Trophoblast cell (in vitro differentiated cells and primary cell): ENCODE measurements around the gene HPD.

Experiments
- DNase-seq, 2 donors: peaks; one replicate each; pipeline ENCODE4 v3.0.0-alpha.2; 2016
- H2AFZ ChIP-seq: 2 replicates; pipeline ENCODE4 v1.6.1; 2013; ENCODE audit warnings: low read length, moderate library complexity, mild to moderate bottlenecking; ENCODE audit not compliant: insufficient read depth, poor library complexity
- H2AK5ac ChIP-seq: 2 replicates; pipeline ENCODE4 v1.6.1; 2013; ENCODE audit warnings: mild to moderate bottlenecking, low read length
- H2BK120ac ChIP-seq: 2 replicates; pipeline ENCODE4 v1.6.1; 2013; ENCODE audit warnings: low read length, mild to moderate bottlenecking, moderate library complexity; ENCODE audit not compliant: insufficient read depth, poor library complexity
- H2BK12ac ChIP-seq: 2 replicates; pipeline ENCODE4 v1.6.1; 2013; ENCODE audit warnings: mild to moderate bottlenecking, low read length, moderate library complexity
- H2BK5ac ChIP-seq: 2 replicates; pipeline ENCODE4 v1.6.1; 2013; ENCODE audit warnings: low read length, low read depth, moderate library complexity, mild to moderate bottlenecking; ENCODE audit not compliant: poor library complexity
- H3K14ac ChIP-seq: 2 replicates; pipeline ENCODE4 v1.6.1; 2013; ENCODE audit warnings: mild to moderate bottlenecking, low read length
- H3K18ac ChIP-seq: 2 replicates; pipeline ENCODE4 v1.6.1; 2013; ENCODE audit warnings: mild to moderate bottlenecking, low read length
- H3K23ac ChIP-seq: 2 replicates; pipeline ENCODE4 v1.6.1; 2013; ENCODE audit warnings: low read length
- H3K27ac ChIP-seq: 2 replicates; pipeline ENCODE4 v1.5.1; 2013; ENCODE audit warnings: low read depth, mild to moderate bottlenecking, inconsistent platforms, low read length, moderate library complexity
- H3K27me3 ChIP-seq: 2 replicates; pipeline ENCODE4 v1.6.1; 2013; ENCODE audit warnings: inconsistent platforms, mild to moderate bottlenecking, low read length, moderate library complexity; ENCODE audit not compliant: insufficient read depth
- H3K36me3 ChIP-seq, 2 experiments: 1 replicate in 1 of 2; 2 replicates in 1 of 2; pipeline ENCODE4 v1.6.1; 2013; ENCODE audit warnings: low read length in 2 of 2, mild to moderate bottlenecking in 2 of 2, moderate library complexity in 1 of 2; ENCODE audit not compliant: insufficient read depth in 2 of 2, control insufficient read depth in 1 of 2
- H3K4ac ChIP-seq: 2 replicates; pipeline ENCODE4 v1.6.1; 2013; ENCODE audit warnings: low read depth, mild to moderate bottlenecking, low read length, moderate library complexity
- H3K4me1 ChIP-seq, 2 experiments: 1 replicate in 1 of 2; 2 replicates in 1 of 2; pipeline ENCODE4 v1.6.1; 2013; ENCODE audit warnings: low read length in 2 of 2, mild to moderate bottlenecking in 2 of 2, moderate library complexity in 1 of 2; ENCODE audit not compliant: insufficient read depth in 2 of 2, control insufficient read depth in 1 of 2
- H3K4me2 ChIP-seq: 2 replicates; pipeline ENCODE4 v1.6.1; 2013; ENCODE audit warnings: inconsistent platforms, mild to moderate bottlenecking, low read length, moderate library complexity
- H3K4me3 ChIP-seq: 2 replicates; pipeline ENCODE4 v1.5.1; 2013; ENCODE audit warnings: mild to moderate bottlenecking, low read depth, low read length, inconsistent platforms
- H3K79me1 ChIP-seq: one replicate; pipeline ENCODE4 v1.6.1; 2013; ENCODE audit warnings: low read length
- H3K79me2 ChIP-seq: 2 replicates; pipeline ENCODE4 v1.6.1; 2013; ENCODE audit warnings: low read length, mild to moderate bottlenecking; ENCODE audit not compliant: control insufficient read depth, insufficient read depth, poor library complexity
- H3K9ac ChIP-seq: 2 replicates; pipeline ENCODE4 v1.6.1; 2013; ENCODE audit warnings: mild to moderate bottlenecking, low read length
- H3K9me3 ChIP-seq: 2 replicates; pipeline ENCODE4 v1.6.1; 2013; ENCODE audit warnings: low read depth, mild to moderate bottlenecking, control low read depth, inconsistent platforms, low read length; ENCODE audit not compliant: insufficient read depth
- H4K12ac ChIP-seq: 2 replicates; pipeline ENCODE4 v1.6.1; 2013; ENCODE audit warnings: low read depth, mild to moderate bottlenecking, low read length, moderate library complexity
- H4K8ac ChIP-seq: 2 replicates; pipeline ENCODE4 v1.6.1; 2013; ENCODE audit warnings: low read depth, mild to moderate bottlenecking, low read length, moderate library complexity
- H4K91ac ChIP-seq: one replicate; pipeline ENCODE4 v1.6.1; 2013; ENCODE audit warnings: low read depth, mild to moderate bottlenecking, low read length, moderate library complexity
- WGBS: extraction: QIAGEN DNeasy Blood & Tissue Kit; methylation state at CpG from one replicate; pipeline ENCODE4 v1.1.7; 2013; ENCODE audit warnings: missing lambda C conversion rate; ENCODE audit not compliant: insufficient read length, insufficient coverage; ENCODE audit errors: extremely low coverage; 5-methylcytosine and 5-hydroxymethylcytosine counted together

The HPD gene

GRCh38 chr12:121874071-121874470, 15.4 kb upstream of the HPD start:
- no peak overlapping the region for H3K9ac ChIP-seq
- no peak overlapping the region for H3K4me2 ChIP-seq
- no peak overlapping the region for H3K23ac ChIP-seq
- H3K27ac ChIP-seq, result no peak overlapping the region
- no peak overlapping the region for H2BK12ac ChIP-seq
- H4K12ac ChIP-seq, result no peak overlapping the region
- peaks cover 0 to 2% of the 10 kb centered on the region in 2 experiments for H3K4me1 ChIP-seq
- H2BK5ac ChIP-seq, result no peak overlapping the region
- DNase-seq, result no peak
- no peak overlapping the region for H3K18ac ChIP-seq
- no CpG with 5 or more reads among the region's 6 CpGs for WGBS
- no peaks in the 10 kb centered on the region for H3K79me2 ChIP-seq
- H3K36me3 ChIP-seq, result no peaks in the 10 kb centered on the region
- H4K8ac ChIP-seq, result no peak overlapping the region
- H2BK120ac ChIP-seq, result no peak overlapping the region
- H2AK5ac ChIP-seq, result no peak overlapping the region
- H4K91ac ChIP-seq, result no peak overlapping the region
- no peak overlapping the region for H2AFZ ChIP-seq
- H3K14ac ChIP-seq, result no peak overlapping the region
- H3K9me3 ChIP-seq, result no peaks in the 10 kb centered on the region
- H3K27me3 ChIP-seq, result no peaks in the 10 kb centered on the region
- no peak overlapping the region for H3K4me3 ChIP-seq
- H3K4ac ChIP-seq, result no peak overlapping the region
- H3K79me1 ChIP-seq, result no peaks in the 10 kb centered on the region

- no peak overlapping the region for H2BK5ac ChIP-seq
- H3K27me3 ChIP-seq, result no peaks in the 10 kb centered on the region
- H3K9ac ChIP-seq, result no peak overlapping the region
- no CpG with 5 or more reads among the region's 6 CpGs for WGBS
- H3K36me3 ChIP-seq, result no peaks in the 10 kb centered on the region
- H4K12ac ChIP-seq, result no peak overlapping the region
- H2BK120ac ChIP-seq, result no peak overlapping the region
- H4K8ac ChIP-seq, result no peak overlapping the region
- peaks cover 0 to 2% of the 10 kb centered on the region in 2 experiments for H3K4me1 ChIP-seq
- no peak overlapping the region for H3K4me3 ChIP-seq
- no peak for DNase-seq
- no peak overlapping the region for H3K14ac ChIP-seq
- H3K4ac ChIP-seq, result no peak overlapping the region
- H3K79me2 ChIP-seq, result no peaks in the 10 kb centered on the region
- no peak overlapping the region for H2AK5ac ChIP-seq
- H3K4me2 ChIP-seq, result no peak overlapping the region
- no peak overlapping the region for H3K27ac ChIP-seq
- no peak overlapping the region for H2BK12ac ChIP-seq
- no peak overlapping the region for H2AFZ ChIP-seq
- H3K9me3 ChIP-seq, result no peaks in the 10 kb centered on the region
- H3K79me1 ChIP-seq, result no peaks in the 10 kb centered on the region
- H3K23ac ChIP-seq, result no peak overlapping the region
- no peak overlapping the region for H4K91ac ChIP-seq
- H3K18ac ChIP-seq, result no peak overlapping the region
Measured at GRCh38 chr12:121873216-121873569, 14.5 kb upstream of the HPD start.

GRCh38 chr12:121872546-121873215, 14.0 kb upstream of the HPD start:
- H2BK12ac ChIP-seq, result no peak overlapping the region
- no peaks in the 10 kb centered on the region for H3K36me3 ChIP-seq
- no peak overlapping the region for H3K4ac ChIP-seq
- no peak overlapping the region for H4K12ac ChIP-seq
- H3K4me1 ChIP-seq, result peaks cover 0 to 2% of the 10 kb centered on the region in 2 experiments
- no peak overlapping the region for H2BK120ac ChIP-seq
- no peak overlapping the region for H3K27ac ChIP-seq
- no peak overlapping the region for H3K18ac ChIP-seq
- H2AFZ ChIP-seq, result no peak overlapping the region
- H3K4me2 ChIP-seq, result no peak overlapping the region
- DNase-seq, result no peak
- H2AK5ac ChIP-seq, result no peak overlapping the region
- no peak overlapping the region for H2BK5ac ChIP-seq
- no peak overlapping the region for H4K91ac ChIP-seq
- no peak overlapping the region for H4K8ac ChIP-seq
- H3K79me2 ChIP-seq, result no peaks in the 10 kb centered on the region
- no peak overlapping the region for H3K9ac ChIP-seq
- no peaks in the 10 kb centered on the region for H3K27me3 ChIP-seq
- H3K23ac ChIP-seq, result no peak overlapping the region
- H3K14ac ChIP-seq, result no peak overlapping the region
- H3K9me3 ChIP-seq, result no peaks in the 10 kb centered on the region
- no peaks in the 10 kb centered on the region for H3K79me1 ChIP-seq
- H3K4me3 ChIP-seq, result no peak overlapping the region
- no CpG with 5 or more reads among the region's 5 CpGs for WGBS

- H2BK120ac ChIP-seq, result no peak overlapping the region
- H3K4me3 ChIP-seq, result no peak overlapping the region
- no peak overlapping the region for H2BK5ac ChIP-seq
- no peak overlapping the region for H3K4me2 ChIP-seq
- no CpG with 5 or more reads among the region's 3 CpGs for WGBS
- no peak overlapping the region for H3K18ac ChIP-seq
- H3K23ac ChIP-seq, result no peak overlapping the region
- no peak overlapping the region for H3K4ac ChIP-seq
- H3K27me3 ChIP-seq, result no peaks in the 10 kb centered on the region
- H2BK12ac ChIP-seq, result no peak overlapping the region
- no peak overlapping the region for H4K91ac ChIP-seq
- no peak overlapping the region for H4K12ac ChIP-seq
- H3K14ac ChIP-seq, result no peak overlapping the region
- peaks cover 0 to 2% of the 10 kb centered on the region in 2 experiments for H3K4me1 ChIP-seq
- H3K9me3 ChIP-seq, result no peaks in the 10 kb centered on the region
- no peak overlapping the region for H2AFZ ChIP-seq
- no peaks in the 10 kb centered on the region for H3K79me2 ChIP-seq
- no peak overlapping the region for H3K9ac ChIP-seq
- H4K8ac ChIP-seq, result no peak overlapping the region
- no peak overlapping the region for H3K27ac ChIP-seq
- no peak for DNase-seq
- H2AK5ac ChIP-seq, result peak overlapping the region; percentile 4
- H3K79me1 ChIP-seq, result no peaks in the 10 kb centered on the region
- no peaks in the 10 kb centered on the region for H3K36me3 ChIP-seq
Measured at GRCh38 chr12:121871467-121871866, 12.8 kb upstream of the HPD start.
